HG03159 (cell line): ENCODE measurements around the gene DPP4.
A peak's percentile ranks its signal among the peaks of the same experiment; 100 is the strongest.
"Not testable (repeated sequence)": the region's sequence is repeated elsewhere in the genome, so short reads cannot be mapped to it uniquely, and the experiment has no call there.

Experiments
- ATAC-seq: cut with Tn5 transposase; IDR thresholded peaks from one replicate; pipeline ENCODE4 v1.9.1; 2021; ENCODE audit warnings: mild to moderate bottlenecking, moderate library complexity; ENCODE audit not compliant: unreplicated experiment

DPP4 gene

DNA sequence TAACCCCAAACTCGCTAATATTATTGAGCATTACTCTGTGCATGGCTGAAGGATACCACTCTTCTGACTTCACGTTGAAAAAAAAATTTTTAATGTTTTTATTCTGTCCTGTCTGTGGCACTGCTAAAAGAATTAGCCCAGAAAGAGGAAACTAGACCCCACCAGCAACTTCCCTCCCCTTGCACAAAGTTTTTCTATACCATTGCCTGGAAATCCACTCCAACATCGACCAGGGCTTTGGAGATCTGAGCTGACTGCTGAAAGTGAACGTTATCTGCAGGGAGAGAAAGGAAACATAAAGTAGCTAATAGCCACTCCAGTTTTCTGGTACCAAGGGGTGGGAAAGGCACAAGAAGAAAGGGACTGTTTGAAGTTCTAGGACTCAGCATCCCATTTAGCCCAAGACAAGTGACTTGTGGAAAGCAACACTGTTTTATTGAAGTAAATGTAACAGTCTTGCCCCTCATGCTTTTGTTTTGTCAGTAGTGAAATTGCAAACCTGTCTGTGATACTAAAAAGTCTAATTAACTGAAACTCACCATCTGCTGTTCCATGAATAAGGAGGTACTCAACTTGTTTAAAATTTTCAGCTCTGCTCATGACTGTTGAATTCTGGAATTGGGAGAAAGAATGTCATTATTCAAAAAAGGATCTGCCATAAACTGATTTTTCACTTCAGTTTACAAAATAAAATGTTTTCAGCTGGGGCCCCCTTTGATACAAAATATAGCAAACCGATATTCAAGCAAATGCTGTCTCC is 79.1 kb downstream of the DPP4 start:
- no peak for ATAC-seq

DNA sequence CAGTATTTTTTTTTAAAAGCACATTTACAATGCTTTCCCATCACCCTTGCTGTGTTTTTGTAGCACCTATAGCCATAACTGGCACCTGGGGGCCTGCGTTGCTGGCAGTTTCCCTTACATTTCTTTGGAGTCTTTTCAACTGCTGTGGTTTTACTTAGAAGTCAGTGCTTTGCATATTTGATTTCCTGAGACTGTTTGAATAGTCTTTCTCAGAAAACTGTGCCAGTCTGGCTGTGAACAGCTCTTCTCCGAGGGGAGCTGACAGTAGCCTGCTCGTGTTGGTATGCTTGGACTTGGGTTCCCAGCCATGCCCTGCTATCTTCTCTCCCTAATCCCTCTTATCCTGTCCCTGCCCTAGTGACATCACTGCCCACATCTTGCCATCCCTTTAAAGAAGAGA is 81.5 kb downstream of the DPP4 start:
- peak; percentile 55 for ATAC-seq

- ATAC-seq, result no peak
Observed at GRCh38 chr2:161991991-161992390, 82.0 kb downstream of the DPP4 start.

GRCh38 chr2:161990741-161991140 is 83.3 kb downstream of the DPP4 start:
- ATAC-seq, result no peak

DNA sequence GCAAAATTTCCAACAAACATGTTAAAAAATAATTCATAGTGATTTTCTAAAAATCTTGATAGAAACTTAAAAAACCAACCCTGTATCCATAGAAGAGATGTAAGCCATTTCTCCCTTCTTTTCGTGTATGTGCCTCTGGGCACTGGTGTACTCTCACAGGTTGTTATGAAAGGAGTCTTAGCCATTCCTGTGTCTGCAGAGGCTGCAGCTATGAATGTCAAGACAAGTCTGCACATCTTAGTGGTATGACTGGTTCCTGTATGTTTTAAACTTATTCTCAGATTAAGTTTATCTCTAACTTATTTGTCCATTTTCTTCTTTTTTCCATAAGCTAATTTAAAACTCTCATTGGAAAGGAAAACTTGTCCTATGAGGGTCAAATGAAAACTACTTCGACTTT is 84.0 kb downstream of the DPP4 start:
- ATAC-seq, result no peak

GRCh38 chr2:161988589-161988988 is 85.4 kb downstream of the DPP4 start:
- ATAC-seq, result peak; percentile 55

- no peak for ATAC-seq
Observed at GRCh38 chr2:161987311-161987710, 86.7 kb downstream of the DPP4 start.

GRCh38 chr2:161983866-161984265 is 90.1 kb downstream of the DPP4 start:
- ATAC-seq, result no peak

DNA sequence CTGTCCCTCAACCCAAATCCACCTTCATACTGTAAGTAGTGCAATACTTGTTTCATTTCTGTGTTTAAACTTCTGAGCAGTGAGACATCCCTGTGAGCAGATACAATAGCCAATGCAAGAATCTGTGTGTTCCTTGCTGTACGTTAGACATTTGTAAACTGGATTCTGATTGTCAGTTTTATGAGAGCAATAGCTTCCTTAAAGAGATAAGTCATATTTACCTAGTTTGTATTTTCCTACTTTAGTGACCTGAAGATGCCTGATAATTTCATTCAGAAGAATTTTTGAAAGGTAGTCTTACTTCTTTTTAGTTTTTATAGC is 90.7 kb downstream of the DPP4 start:
- ATAC-seq, result no peak

DNA sequence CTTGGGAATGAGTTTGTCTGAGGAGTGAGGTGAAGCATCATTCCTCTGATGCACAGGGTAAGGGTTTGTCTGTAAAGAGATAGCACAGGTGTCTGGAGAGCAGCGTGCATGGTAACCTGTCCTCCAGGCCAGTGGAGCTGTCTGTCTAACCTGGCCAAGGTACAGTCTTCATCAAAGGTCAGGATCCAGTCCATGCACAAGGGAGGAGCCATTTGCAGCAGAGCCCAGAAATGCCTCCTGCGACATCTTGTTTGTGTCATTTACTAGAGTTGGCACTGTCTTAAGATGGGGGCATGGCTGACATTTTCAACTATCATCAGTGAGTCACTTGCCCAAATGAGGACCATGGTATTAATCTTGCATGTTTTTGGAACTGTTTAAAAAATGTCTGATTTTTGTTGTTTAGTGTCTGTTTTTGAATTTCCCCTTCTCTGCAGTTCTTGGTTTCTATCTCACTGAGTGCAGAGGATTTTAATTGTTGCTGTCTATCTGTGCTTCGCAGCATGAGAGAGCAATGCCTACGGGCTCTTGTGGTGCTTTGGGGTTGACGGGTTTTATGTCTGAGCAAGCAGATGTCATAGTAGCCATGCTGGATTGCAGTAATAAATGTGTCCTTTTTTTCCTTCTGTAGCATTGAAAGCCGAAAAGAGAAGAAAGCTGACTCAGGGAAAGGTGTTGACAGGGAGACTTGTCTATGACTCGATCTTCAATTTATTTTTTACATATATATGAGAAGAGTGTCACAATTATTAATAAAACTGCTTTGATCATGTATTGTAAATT is 91.3 kb downstream of the DPP4 start:
- ATAC-seq, result no peak

- no peak for ATAC-seq
Observed at GRCh38 chr2:161981679-161982250, 92.2 kb downstream of the DPP4 start.

GRCh38 chr2:161980976-161981375 is 93.0 kb downstream of the DPP4 start:
- ATAC-seq, result no peak

DNA sequence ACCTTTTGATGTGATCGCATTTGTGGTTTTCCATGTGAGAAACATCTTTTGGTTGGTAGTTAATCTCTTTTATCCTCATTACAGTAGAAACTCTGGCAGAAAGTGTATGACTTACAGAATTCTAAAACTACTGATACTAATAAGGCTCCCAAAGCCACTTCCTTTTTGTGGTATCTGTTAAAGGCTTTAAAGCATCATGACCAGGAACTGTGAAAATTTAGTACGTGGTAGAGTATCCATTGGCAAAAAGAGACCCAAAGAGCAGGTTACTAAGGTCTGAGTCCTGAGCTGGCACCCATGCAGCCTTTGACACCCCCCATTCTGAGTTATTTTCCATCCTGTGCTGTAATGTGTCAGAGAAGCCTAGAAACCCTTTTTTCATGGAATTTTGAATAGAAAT is 94.5 kb downstream of the DPP4 start:
- ATAC-seq, result no peak

DNA sequence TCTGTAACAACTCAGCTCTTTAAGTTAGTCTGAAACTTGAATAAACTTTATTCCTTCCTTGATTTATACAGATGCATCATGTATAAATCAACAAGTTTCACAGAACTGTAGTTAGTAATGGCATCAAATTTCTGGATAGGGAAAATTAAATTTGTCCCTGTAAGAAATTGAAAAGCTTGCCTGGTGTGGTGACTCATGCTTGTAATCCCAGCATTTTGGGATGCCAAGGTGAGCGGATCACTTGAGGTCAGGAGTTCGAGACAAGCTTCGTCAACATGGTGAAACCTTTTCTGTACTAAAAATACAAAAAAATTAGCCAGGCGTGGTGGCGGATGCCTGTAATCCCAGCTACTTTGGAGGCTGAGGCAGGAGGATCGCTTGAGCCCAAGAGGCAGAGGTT is 96.1 kb downstream of the DPP4 start:
- not testable (repeated sequence) for ATAC-seq

GRCh38 chr2:161976917-161977316 is 97.1 kb downstream of the DPP4 start:
- ATAC-seq, result no peak

DNA sequence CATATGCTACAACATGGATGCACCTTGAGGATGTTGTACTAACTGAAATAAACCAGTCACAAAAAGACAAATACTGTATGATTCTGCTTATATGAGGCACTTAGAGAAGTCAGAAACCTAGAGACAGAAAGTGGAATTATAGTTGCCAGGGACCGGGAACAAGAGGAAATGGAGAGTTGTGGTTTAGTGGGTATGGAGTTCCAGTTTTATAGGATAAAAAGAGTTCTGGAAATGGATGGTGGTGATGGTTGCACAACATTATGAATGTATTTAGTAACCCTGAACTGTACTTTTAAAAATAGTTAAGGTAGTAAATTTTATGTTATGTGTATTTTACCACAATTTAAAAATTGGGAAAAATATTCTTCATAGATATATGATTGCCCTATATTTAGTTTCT is 97.7 kb downstream of the DPP4 start:
- no peak for ATAC-seq

DNA sequence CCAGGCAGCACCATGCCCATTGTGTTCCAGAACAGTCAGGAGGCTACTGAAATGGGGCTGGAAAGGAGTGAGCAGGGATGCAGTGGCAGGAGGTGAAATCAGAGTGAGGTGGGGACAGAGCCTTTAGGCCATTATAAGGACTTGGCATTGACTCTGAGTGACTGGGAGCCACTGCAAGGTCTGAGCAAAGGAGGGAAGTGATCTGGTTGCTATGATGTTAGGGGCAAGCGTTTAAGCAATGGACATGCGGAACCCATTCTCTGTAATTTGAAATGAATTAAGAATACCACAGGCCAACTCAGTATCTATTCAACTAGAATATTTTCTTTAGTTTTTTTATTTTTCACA is 98.2 kb downstream of the DPP4 start:
- ATAC-seq, result no peak

- no peak for ATAC-seq
Observed at GRCh38 chr2:161975062-161975812, 98.8 kb downstream of the DPP4 start.

DNA sequence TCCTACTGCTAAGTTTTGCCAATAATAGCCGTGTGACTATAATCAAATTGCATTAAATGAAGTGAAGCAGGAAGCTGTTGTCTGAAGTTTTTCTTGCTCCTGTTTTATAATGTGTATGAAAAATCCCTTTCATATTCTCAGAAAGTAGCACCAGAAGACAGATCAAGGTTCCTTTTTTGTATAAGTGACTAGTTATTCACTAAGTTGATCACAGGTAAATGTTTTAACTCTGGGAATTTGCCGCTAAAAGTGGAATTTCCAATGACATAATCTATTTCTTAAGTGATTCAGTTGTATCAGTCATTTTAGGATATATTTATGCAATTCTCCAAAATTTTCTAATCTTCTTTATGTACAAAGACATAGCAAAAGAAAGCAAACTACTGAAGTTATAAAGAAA is 99.6 kb downstream of the DPP4 start:
- ATAC-seq, result no peak

DNA sequence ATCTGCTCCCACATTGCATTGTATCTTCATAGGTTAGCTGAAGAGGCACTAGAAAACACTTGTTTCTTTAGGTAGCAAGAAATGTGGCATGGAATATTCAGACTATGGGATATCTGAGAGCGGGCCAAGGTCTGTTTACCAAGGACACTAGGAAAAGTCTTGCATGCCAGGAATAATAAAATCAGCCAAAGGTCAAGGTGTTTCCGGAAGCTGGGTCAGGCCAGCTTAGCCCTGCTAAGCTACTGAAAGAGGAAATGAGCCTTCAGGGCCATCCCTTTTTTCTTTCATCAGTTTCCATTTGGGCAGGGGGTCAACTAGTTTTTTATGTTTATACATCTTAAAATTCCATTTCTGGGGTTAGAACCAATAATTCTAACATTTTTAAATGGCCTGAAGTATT is 101.1 kb downstream of the DPP4 start:
- ATAC-seq, result no peak

DNA sequence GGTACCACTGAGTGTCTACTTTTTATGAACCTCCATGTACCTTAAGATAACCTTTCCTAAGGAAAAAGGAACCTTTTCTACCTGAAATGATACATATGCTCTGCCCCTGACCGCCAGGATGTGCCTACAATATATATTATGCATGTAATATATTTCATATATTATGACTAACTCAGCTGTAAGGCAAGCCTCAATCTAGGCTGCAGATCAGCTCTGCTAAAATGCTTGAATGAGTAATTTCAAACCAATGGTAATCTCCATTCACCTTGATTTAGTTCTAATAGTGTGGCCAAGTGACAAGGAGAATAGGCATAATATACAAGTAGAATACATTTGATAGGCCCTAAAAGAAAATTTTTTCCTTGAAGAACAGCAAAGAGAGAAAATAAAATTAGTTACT is 101.8 kb downstream of the DPP4 start:
- ATAC-seq, result no peak

- ATAC-seq, result no peak
Observed at GRCh38 chr2:161971551-161971950, 102.5 kb downstream of the DPP4 start.
